DMS 273 (cell line): ENCODE measurements around the gene BEST2.

Experiments used
- DNase-seq: peaks from one replicate; lab custom pipeline; 2025; ENCODE audit not compliant: unreplicated experiment; lab: John Stamatoyannopoulos, UW

BEST2 gene

GRCh38 chr19:12727745-12728433 lies 23.7 kb upstream of the BEST2 start:
- no peak for DNase-seq

GRCh38 chr19:12730064-12730463 lies 21.5 kb upstream of the BEST2 start:
- DNase-seq, result no peak

GRCh38 chr19:12731337-12731736 lies 20.3 kb upstream of the BEST2 start:
- no peak for DNase-seq

GRCh38 chr19:12733369-12734214 lies 18.0 kb upstream of the BEST2 start:
- DNase-seq, result peak; percentile 86

GRCh38 chr19:12736995-12737834 lies 14.4 kb upstream of the BEST2 start, which contains the start of gene GET3:
Gene GET3, plus strand, starts transcription at chr19:12737497. Its CDS starts 9 bp downstream, at chr19:12737506.
- DNase-seq, result peak; percentile 100

- no peak for DNase-seq
These were observed 13.7 kb upstream of the BEST2 start for GRCh38 chr19:12737835-12738351.

GRCh38 chr19:12745166-12745897 lies 6.3 kb upstream of the BEST2 start:
- DNase-seq, result no peak

- no peak for DNase-seq
These were observed 3.1 kb upstream of the BEST2 start for GRCh38 chr19:12748489-12748888.

- DNase-seq, result peak; percentile 66
These were observed 1.6 kb upstream of the BEST2 start for GRCh38 chr19:12749938-12750521.

GRCh38 chr19:12750851-12751250 lies 740 bp upstream of the BEST2 start:
- DNase-seq, result no peak

GRCh38 chr19:12752056-12752781 lies 628 bp downstream of the BEST2 start:
- no peak for DNase-seq

GRCh38 chr19:12754465-12755196 lies 3.0 kb downstream of the BEST2 start:
- DNase-seq, result no peak

GRCh38 chr19:12756150-12756883 lies 4.7 kb downstream of the BEST2 start:
- DNase-seq, result no peak

GRCh38 chr19:12757544-12758274 lies 6.1 kb downstream of the BEST2 start:
- DNase-seq, result peak; percentile 91

GRCh38 chr19:12759686-12760085 lies 8.1 kb downstream of the BEST2 start:
- DNase-seq, result no peak

GRCh38 chr19:12763100-12763499 lies 11.5 kb downstream of the BEST2 start:
- no peak for DNase-seq

- no peak for DNase-seq
These were observed 13.1 kb downstream of the BEST2 start for GRCh38 chr19:12764698-12765097.
